Sigmoid colon (tissue), 7 donors: Measurements from ENCODE around the gene PRKN. TPM values are rescaled to one million over a fixed set of nuclear protein-coding genes. Genes with fewer than 3 reads are reported as not detected.

ENCODE experiments used
- DNase-seq: peaks from one replicate; pipeline ENCODE4 v3.0.0-alpha.2; 2019
- H3K27ac ChIP-seq, 4 donors: fragments of 200-600 bp; sonication (generic); one replicate each; pipeline ENCODE4 v1.5.1; 2016 to 2019; ENCODE audit warnings: mild to moderate bottlenecking in 1 of 4
- H3K27me3 ChIP-seq, 3 donors: fragments of 200-600 bp; sonication (generic); one replicate each; pipeline ENCODE4 v1.5.1; 2019; ENCODE audit warnings: mild to moderate bottlenecking in 1 of 3
- H3K36me3 ChIP-seq, 4 donors: fragments of 200-600 bp; sonication (generic); one replicate each; pipeline ENCODE4 v1.5.1; 2016 to 2019
- H3K4me1 ChIP-seq, 4 donors: fragments of 200-600 bp; sonication (generic); one replicate each; pipeline ENCODE4 v1.5.1; 2017 to 2019
- H3K4me3 ChIP-seq, 4 donors: fragments of 200-600 bp; sonication (generic); one replicate each; pipeline ENCODE4 v1.5.1; 2017 to 2019; ENCODE audit warnings: mild to moderate bottlenecking in 2 of 4, moderate library complexity in 1 of 4
- H3K9me3 ChIP-seq, 4 donors: fragments of 200-600 bp in 3 of 4; sonication (generic) in 3 of 4; one replicate each; pipeline versions ENCODE4 v1.5.1 to v1.6.1; 2013 to 2019
- CTCF ChIP-seq, 4 experiments: fragments of 450-650 bp in 3 of 4; fragments of 200-600 bp in 1 of 4; IDR thresholded peaks; one replicate each; pipeline ENCODE4 v1.5.1; 2016 to 2019; ENCODE audit warnings: antibody characterized with exemption in 4 of 4, mild to moderate bottlenecking in 3 of 4, moderate library complexity in 2 of 4
- EP300 ChIP-seq, 4 donors: sonication (generic); formaldehyde crosslinking; IDR thresholded peaks; one replicate each; pipeline ENCODE4 v1.6.1; 2017; ENCODE audit warnings: antibody characterized with exemption in 4 of 4
- POLR2A ChIP-seq, 2 donors: fragments of 450-650 bp; IDR thresholded peaks; one replicate each; pipeline ENCODE4 v1.6.1; 2016; ENCODE audit warnings: antibody characterized with exemption in 2 of 2, mild to moderate bottlenecking in 2 of 2, moderate library complexity in 2 of 2
- POLR2AphosphoS5 ChIP-seq, 4 donors: sonication (generic); formaldehyde crosslinking; IDR thresholded peaks; one replicate each; pipeline ENCODE4 v1.6.1; 2017; ENCODE audit warnings: antibody characterized with exemption in 4 of 4
- WGBS, 2 donors: extraction: QIAGEN DNeasy Blood & Tissue Kit; methylation state at CpG; one replicate each; pipeline ENCODE4 v1.1.7; 2013; 5-methylcytosine and 5-hydroxymethylcytosine counted together
- intact Hi-C: fragments of 100-400 bp; cut with DNase I; formaldehyde crosslinking; loops from one replicate; pipeline ENCODE4 v1.15.1; 2023
- polyA plus RNA-seq, 3 donors: library from polyadenylated mRNA; stranded (reverse); fragments of 200-250 nt; gene quantifications; one replicate each; pipeline ENCODE4 v1.2.3, GENCODE V29; 2013
- total RNA-seq, 4 donors: library from RNA; depleted of rRNA; stranded (reverse); fragments of >200 nt; gene quantifications; one replicate each; pipeline ENCODE4 v1.1.0, GENCODE V29; 2016
- donor health status: healthy with polysubstance abuse.
- donor health status: Bipolar disorder and iron deficiency.
- donor health status: healthy.

Gene PRKN
- total and polyA plus RNA-seq, 7 donors: 0.38 to 173 (median 9.7) TPM

- Histone ChIP-seq H3K9me3 (no peaks in the 10 kb centered on the region), H3K4me3 (no peak overlapping the region), H3K4me1 (no peaks in the 10 kb centered on the region), H3K27ac (no peak overlapping the region), H3K27me3 (no peaks in the 10 kb centered on the region), H3K36me3 (no peaks in the 10 kb centered on the region)
- 92 to 94% methylated on average over 12 of the region's 12 CpGs for WGBS, 2 donors
- DNase-seq: no peak
- intact Hi-C loops: no loop called here
- TF ChIP-seq POLR2AphosphoS5 (IDR thresholded peaks at IDR 0.05) (no peak), POLR2A (IDR thresholded peaks at IDR 0.05) (no peak), CTCF (IDR thresholded peaks at IDR 0.05) (no peak), EP300 (IDR thresholded peaks at IDR 0.05) (no peak)
Observed at GRCh38 chr6:161347988-161348627, 1379.5 kb downstream of the PRKN start.

DNA sequence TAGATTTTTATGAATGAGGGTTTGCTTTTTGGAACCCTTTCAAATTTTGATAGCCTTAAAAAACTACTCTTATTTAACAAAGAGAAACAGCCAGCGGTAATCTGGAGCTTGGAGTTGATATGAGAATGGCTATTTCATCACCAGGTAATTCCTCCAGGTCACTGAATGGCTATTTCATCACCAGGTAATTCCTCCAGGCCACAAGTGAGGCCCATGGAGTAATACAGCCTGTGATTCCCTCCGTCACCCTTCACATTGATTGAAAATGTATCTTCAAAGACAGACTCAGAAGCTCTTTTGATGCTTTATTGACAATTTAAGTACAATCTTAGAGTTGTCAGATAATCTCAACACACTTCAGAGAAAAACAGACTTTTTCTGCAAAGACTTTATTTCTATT is 1380.4 kb downstream of the PRKN start:
- Histone ChIP-seq H3K27me3 (no peaks in the 10 kb centered on the region), H3K36me3 (no peaks in the 10 kb centered on the region), H3K4me1 (no peaks in the 10 kb centered on the region), H3K4me3 (no peak overlapping the region), H3K9me3 (no peaks in the 10 kb centered on the region), H3K27ac (no peak overlapping the region)
- WGBS, 2 donors: 94 to 95% methylated on average over 2 of the region's 2 CpGs
- no peak for DNase-seq
- TF ChIP-seq EP300 (IDR thresholded peaks at IDR 0.05) (no peak), POLR2AphosphoS5 (IDR thresholded peaks at IDR 0.05) (no peak), CTCF (IDR thresholded peaks at IDR 0.05) (no peak), POLR2A (IDR thresholded peaks at IDR 0.05) (no peak)
- intact Hi-C loops: no loop called here

DNA sequence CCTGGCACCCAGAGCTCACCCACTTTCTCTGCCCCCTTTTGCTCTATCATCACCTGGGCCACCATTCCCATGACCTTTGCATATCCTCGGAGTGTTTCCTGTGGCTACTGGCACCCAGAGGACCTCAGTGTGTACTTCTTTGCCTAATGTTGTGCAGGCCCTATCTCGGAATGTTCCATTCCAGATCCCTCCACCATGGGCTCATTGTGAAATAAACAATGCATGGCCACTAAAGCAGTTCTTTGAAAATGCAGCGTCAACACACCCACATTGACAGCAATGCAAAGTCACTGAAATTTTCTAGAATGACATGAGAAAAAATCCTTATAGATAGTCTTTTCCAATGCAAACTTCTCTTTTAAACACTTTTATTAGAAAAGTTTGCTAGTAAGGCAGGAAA is 1380.8 kb downstream of the PRKN start:
- DNase-seq: no peak

GRCh38 chr6:161344626-161345025 is 1382.9 kb downstream of the PRKN start:
- WGBS, 2 donors: 78 to 86% methylated on average over 3 of the region's 3 CpGs
- Histone ChIP-seq H3K27me3 (no peaks in the 10 kb centered on the region), H3K27ac (no peak overlapping the region), H3K36me3 (no peaks in the 10 kb centered on the region), H3K9me3 (no peaks in the 10 kb centered on the region), H3K4me1 (no peaks in the 10 kb centered on the region), H3K4me3 (no peak overlapping the region)
- intact Hi-C loops: no loop called here
- TF ChIP-seq POLR2AphosphoS5 (IDR thresholded peaks at IDR 0.05): no peak
- TF ChIP-seq CTCF (IDR thresholded peaks at IDR 0.05): no peak
- no peak for TF ChIP-seq EP300 (IDR thresholded peaks at IDR 0.05)
- no peak for TF ChIP-seq POLR2A (IDR thresholded peaks at IDR 0.05)
- no peak for DNase-seq

More for the DNA sequence above, 1380.8 kb downstream of the PRKN start:
- no peak overlapping the region for H3K4me3 ChIP-seq
- H3K27ac ChIP-seq: no peak overlapping the region
- H3K4me1 ChIP-seq: no peaks in the 10 kb centered on the region
- intact Hi-C loops: no loop called here
- H3K27me3 ChIP-seq: no peaks in the 10 kb centered on the region
- no peaks in the 10 kb centered on the region for H3K36me3 ChIP-seq
- 88 to 90% methylated on average over 3 of the region's 3 CpGs for WGBS, 2 donors
- TF ChIP-seq POLR2A (IDR thresholded peaks at IDR 0.05): no peak
- no peak for TF ChIP-seq CTCF (IDR thresholded peaks at IDR 0.05)
- TF ChIP-seq EP300 (IDR thresholded peaks at IDR 0.05): no peak
- H3K9me3 ChIP-seq: no peaks in the 10 kb centered on the region

DNA sequence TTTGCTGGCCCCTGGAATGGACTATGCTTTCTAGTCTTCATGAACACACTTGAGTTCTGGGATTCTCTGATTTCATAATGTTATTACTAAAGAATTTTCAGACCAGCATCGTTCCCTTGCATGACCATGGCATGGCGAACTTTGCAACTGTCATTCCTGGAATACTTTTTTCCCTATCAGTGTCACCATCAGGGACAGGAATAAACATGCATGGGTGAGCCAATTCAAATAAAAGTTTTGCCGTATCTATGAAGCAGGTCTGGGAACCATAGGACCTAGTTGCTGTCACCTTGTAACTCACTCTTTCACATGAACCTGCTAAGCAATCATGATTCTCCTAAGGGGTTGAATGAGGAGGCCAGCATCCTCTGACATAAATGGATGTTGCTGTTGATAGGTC is 1385.5 kb downstream of the PRKN start:
- no peaks in the 10 kb centered on the region for H3K36me3 ChIP-seq
- DNase-seq: no peak
- no peaks in the 10 kb centered on the region for H3K27me3 ChIP-seq
- TF ChIP-seq CTCF (IDR thresholded peaks at IDR 0.05) (no peak), EP300 (IDR thresholded peaks at IDR 0.05) (no peak), POLR2A (IDR thresholded peaks at IDR 0.05) (no peak), POLR2AphosphoS5 (IDR thresholded peaks at IDR 0.05) (no peak)
- no peak overlapping the region for H3K27ac ChIP-seq
- H3K4me1 ChIP-seq: no peaks in the 10 kb centered on the region
- intact Hi-C loops: no loop called here
- WGBS, 2 donors: 85 to 89% methylated on average over 3 of the region's 3 CpGs
- H3K9me3 ChIP-seq: no peaks in the 10 kb centered on the region
- H3K4me3 ChIP-seq: no peak overlapping the region
